ENCODE measurements around the gene YAP1.

The YAP1 gene

GRCh38 chr11:102179371-102179770 lies 69.1 kb downstream of the YAP1 start:
- in situ Hi-C loops (cut with MboI; ENCODE audit: low pct_unique_long_range_greater_than_20kb, low sequenced_read_pairs, unreplicated experiment), result no loop called here
- TF ChIP-seq CTCF (IDR thresholded peaks at IDR 0.05; ENCODE audit: extremely low read depth, insufficient read depth, missing control alignments), result no peak
- no peak for DNase-seq (ENCODE audit: low spot score)

- in situ Hi-C loops (cut with MboI; ENCODE audit: low pct_unique_long_range_greater_than_20kb, low sequenced_read_pairs, unreplicated experiment), result no loop called here
- TF ChIP-seq CTCF (IDR thresholded peaks at IDR 0.05; ENCODE audit: extremely low read depth, insufficient read depth, missing control alignments), result no peak
These were observed 74.2 kb downstream of the YAP1 start for GRCh38 chr11:102184269-102184987.

GRCh38 chr11:102186551-102187191 lies 76.4 kb downstream of the YAP1 start:
- no peak for DNase-seq (ENCODE audit: low spot score)
- TF ChIP-seq CTCF (IDR thresholded peaks at IDR 0.05; ENCODE audit: extremely low read depth, insufficient read depth, missing control alignments), result no peak
- in situ Hi-C loops (cut with MboI; ENCODE audit: low pct_unique_long_range_greater_than_20kb, low sequenced_read_pairs, unreplicated experiment), result no loop called here

More at GRCh38 chr11:102184269-102184987, 74.2 kb downstream of the YAP1 start:
- no peak for DNase-seq (ENCODE audit: low spot score)

- TF ChIP-seq CTCF (IDR thresholded peaks at IDR 0.05; ENCODE audit: extremely low read depth, insufficient read depth, missing control alignments), result no peak
- in situ Hi-C loops (cut with MboI; ENCODE audit: low pct_unique_long_range_greater_than_20kb, low sequenced_read_pairs, unreplicated experiment), result no loop called here
- no peak for DNase-seq (ENCODE audit: low spot score)
These were observed 77.3 kb downstream of the YAP1 start for GRCh38 chr11:102187416-102188151.

- in situ Hi-C loops (cut with MboI; ENCODE audit: low pct_unique_long_range_greater_than_20kb, low sequenced_read_pairs, unreplicated experiment), result no loop called here
- TF ChIP-seq CTCF (IDR thresholded peaks at IDR 0.05; ENCODE audit: extremely low read depth, insufficient read depth, missing control alignments), result no peak
- DNase-seq (ENCODE audit: low spot score), result no peak
These were observed 78.2 kb downstream of the YAP1 start for GRCh38 chr11:102188488-102188887.

- no peak for DNase-seq (ENCODE audit: low spot score)
- no peak for TF ChIP-seq CTCF (IDR thresholded peaks at IDR 0.05; ENCODE audit: extremely low read depth, insufficient read depth, missing control alignments)
- in situ Hi-C loops (cut with MboI; ENCODE audit: low pct_unique_long_range_greater_than_20kb, low sequenced_read_pairs, unreplicated experiment), result no loop called here
These were observed 81.6 kb downstream of the YAP1 start for GRCh38 chr11:102191832-102192231.

Data from GM13977 (cell line).